Liver (tissue), 9 donors: Measurements from ENCODE around the gene DAD1. TPM values are rescaled to one million over a fixed set of nuclear protein-coding genes. Genes with fewer than 3 reads are reported as not detected.

Experiments
- DNase-seq: peaks from one replicate; pipeline ENCODE4 v3.0.0-alpha.2; 2017; ENCODE audit warnings: low spot score
- H3K27ac ChIP-seq, 2 donors: one replicate each; pipeline ENCODE4 v1.7.0; 2013; ENCODE audit warnings: inconsistent platforms in 2 of 2, low read length in 2 of 2, control low read depth in 1 of 2, low read depth in 1 of 2, mild to moderate bottlenecking in 1 of 2
- H3K27me3 ChIP-seq, 4 donors: one replicate each; pipeline versions ENCODE4 v1.6.1 to v1.7.0; 2013; ENCODE audit warnings: low read length in 3 of 4, inconsistent platforms in 1 of 4, mild to moderate bottlenecking in 1 of 4, moderate library complexity in 1 of 4; ENCODE audit not compliant: control insufficient read depth in 4 of 4, insufficient read depth in 4 of 4
- H3K36me3 ChIP-seq, 4 donors: one replicate each; pipeline versions ENCODE4 v1.6.1 to v1.7.0; 2013; ENCODE audit warnings: low read length in 3 of 4, mild to moderate bottlenecking in 3 of 4, low read depth in 1 of 4, moderate library complexity in 1 of 4; ENCODE audit not compliant: control insufficient read depth in 4 of 4, insufficient read depth in 3 of 4
- H3K4me1 ChIP-seq, 4 donors: one replicate each; pipeline versions ENCODE4 v1.6.1 to v1.7.0; 2013; ENCODE audit warnings: low read length in 3 of 4, mild to moderate bottlenecking in 3 of 4, moderate library complexity in 1 of 4; ENCODE audit not compliant: control insufficient read depth in 4 of 4, insufficient read depth in 4 of 4
- H3K4me3 ChIP-seq, 3 donors: one replicate each; pipeline versions ENCODE4 v1.6.1 to v1.7.0; 2013; ENCODE audit warnings: low read length in 3 of 3, control low read depth in 1 of 3, low read depth in 1 of 3, mild to moderate bottlenecking in 1 of 3
- H3K9ac ChIP-seq, 2 donors: one replicate each; pipeline ENCODE4 v1.7.0; 2013; ENCODE audit warnings: low read length in 2 of 2, mild to moderate bottlenecking in 2 of 2, moderate library complexity in 2 of 2, control low read depth in 1 of 2, low read depth in 1 of 2
- H3K9me3 ChIP-seq, 4 donors: one replicate each; pipeline versions ENCODE4 v1.6.1 to v1.7.0; 2013; ENCODE audit warnings: low read length in 3 of 4; ENCODE audit not compliant: control insufficient read depth in 4 of 4
- CTCF ChIP-seq: fragments of 150-350 bp; IDR thresholded peaks from 2 replicates; pipeline ENCODE4 v1.5.1; 2017; ENCODE audit warnings: improper control_type of control experiment, low read depth, low read length; ENCODE audit not compliant: missing input control
- EGR1 ChIP-seq, 2 donors: IDR thresholded peaks; 2 replicates each; pipeline ENCODE4 v1.6.1; 2016 to 2018; ENCODE audit warnings: antibody characterized with exemption in 2 of 2, low read depth in 2 of 2
- FOXA1 ChIP-seq: IDR thresholded peaks from 2 replicates; pipeline ENCODE4 v1.6.1; 2016; ENCODE audit warnings: antibody characterized with exemption
- FOXA2 ChIP-seq: IDR thresholded peaks from 2 replicates; pipeline ENCODE4 v1.6.1; 2016; ENCODE audit warnings: antibody characterized with exemption
- GABPA ChIP-seq, 2 donors: IDR thresholded peaks in 1 of 2; conservative IDR thresholded peaks in 1 of 2; 2 replicates each; pipeline ENCODE4 v1.6.1; 2016; ENCODE audit warnings: antibody characterized with exemption in 2 of 2, mild to moderate bottlenecking in 1 of 2, moderate library complexity in 1 of 2
- HNF4A ChIP-seq, 2 donors: conservative IDR thresholded peaks; 2 replicates each; pipeline ENCODE4 v1.6.1; 2016; ENCODE audit warnings: antibody characterized with exemption in 2 of 2, mild to moderate bottlenecking in 2 of 2
- HNF4G ChIP-seq: IDR thresholded peaks from 2 replicates; pipeline ENCODE4 v1.6.1; 2016; ENCODE audit warnings: antibody characterized with exemption
- JUND ChIP-seq, 2 donors: IDR thresholded peaks; 2 replicates each; pipeline ENCODE4 v1.6.1; 2016; ENCODE audit warnings: antibody characterized with exemption in 2 of 2
- NR2F2 ChIP-seq: IDR thresholded peaks from 2 replicates; pipeline ENCODE4 v1.6.1; 2016; ENCODE audit warnings: antibody characterized with exemption
- RAD21 ChIP-seq, 2 donors: IDR thresholded peaks; 2 replicates each; pipeline ENCODE4 v1.6.1; 2016; ENCODE audit warnings: antibody characterized with exemption in 2 of 2, mild to moderate bottlenecking in 2 of 2
- RXRA ChIP-seq, 2 donors: IDR thresholded peaks; 2 replicates each; pipeline ENCODE4 v1.6.1; 2017 to 2018; ENCODE audit warnings: antibody characterized with exemption in 2 of 2, mild to moderate bottlenecking in 1 of 2
- SP1 ChIP-seq: IDR thresholded peaks from 2 replicates; pipeline ENCODE4 v1.6.1; 2018; ENCODE audit warnings: antibody characterized with exemption, mild to moderate bottlenecking
- TAF1 ChIP-seq: conservative IDR thresholded peaks from 2 replicates; pipeline ENCODE4 v1.6.1; 2016; ENCODE audit warnings: antibody characterized with exemption, mild to moderate bottlenecking
- YY1 ChIP-seq: IDR thresholded peaks from 2 replicates; pipeline ENCODE4 v1.6.1; 2016; ENCODE audit warnings: antibody characterized with exemption, mild to moderate bottlenecking
- ZBTB33 ChIP-seq: IDR thresholded peaks from 2 replicates; pipeline ENCODE4 v1.6.1; 2016; ENCODE audit warnings: antibody characterized with exemption
- WGBS: extraction: QIAGEN DNeasy Blood & Tissue Kit; methylation state at CpG from one replicate; pipeline ENCODE4 v1.1.7; 2013; 5-methylcytosine and 5-hydroxymethylcytosine counted together
- polyA plus RNA-seq, 2 donors: library from polyadenylated mRNA; stranded (reverse) in 1 of 2; unstranded in 1 of 2; fragments of 200-250 nt in 1 of 2; fragments of >200 nt in 1 of 2; fragmentation: Nextera tagmentation in 1 of 2; extraction: Ambion mirVana in 1 of 2; gene quantifications; one replicate each; pipeline versions ENCODE4 v1.2.1 to v1.2.3, GENCODE V29; 2013 to 2015
- total RNA-seq, 2 donors: library from RNA; depleted of rRNA; stranded (reverse); fragments of >200 nt; gene quantifications; one replicate each; pipeline ENCODE4 v1.2.3, GENCODE V29; 2014
- TF ChIP-seq, protein P1 (sequence below): IDR thresholded peaks from 2 replicates; pipeline ENCODE4 v1.6.1; 2016; ENCODE audit warnings: antibody characterized with exemption, mild to moderate bottlenecking
- TF ChIP-seq, protein P2 (sequence below): IDR thresholded peaks from 2 replicates; pipeline ENCODE4 v1.6.1; 2016; ENCODE audit warnings: antibody characterized with exemption
- TF ChIP-seq, protein P3 (sequence below): IDR thresholded peaks from 2 replicates; pipeline ENCODE4 v1.6.1; 2016; ENCODE audit warnings: antibody characterized with exemption
- donor health status: healthy.
- donor health status: healthy.
- donor health status: healthy.
- donor health status: healthy.
- donor health status: healthy.

Gene DAD1
- total and polyA plus RNA-seq, 4 donors = 142 to 254 (median 205) TPM

DNA sequence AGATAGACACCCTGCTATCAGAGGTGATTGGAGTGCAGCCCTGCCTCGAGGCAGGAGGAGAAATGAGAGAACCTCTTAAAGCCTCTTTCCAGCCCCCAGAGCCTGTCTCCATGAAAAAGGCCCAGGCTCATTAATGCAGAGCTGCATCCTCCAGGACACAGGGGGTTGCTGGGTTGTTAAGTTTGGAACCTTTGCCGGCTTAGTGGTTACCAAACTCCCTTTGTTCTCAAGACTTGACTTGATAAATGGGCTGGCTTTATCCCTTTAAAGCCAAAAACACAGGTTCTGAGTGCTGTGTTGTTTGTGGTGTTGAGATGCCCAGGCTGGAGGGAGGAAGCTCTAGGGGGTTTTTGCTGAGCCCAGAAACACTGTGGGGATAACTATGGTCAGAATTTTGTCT, 71.0 kb downstream of the DAD1 start:
- WGBS = 68% methylated on average over 2 of the region's 2 CpGs
- no peaks in the 10 kb centered on the region for H3K9me3 ChIP-seq
- no peaks in the 10 kb centered on the region for H3K36me3 ChIP-seq
- no peak for DNase-seq
- TF ChIP-seq JUND (IDR thresholded peaks at IDR 0.05) (no peak), HNF4A (conservative IDR thresholded peaks at IDR 0.05) (no peak), SP1 (no peak), GABPA (IDR thresholded peaks at IDR 0.05 in 1 of 2, conservative IDR thresholded peaks at IDR 0.05 in 1 of 2) (no peak)
- no peaks in the 10 kb centered on the region for H3K27me3 ChIP-seq
- H3K9ac ChIP-seq = no peak overlapping the region
- peaks cover 2 to 17% (median 6%) of the 10 kb centered on the region in 4 donors for H3K4me1 ChIP-seq
- no peak overlapping the region for H3K4me3 ChIP-seq
- no peak overlapping the region for H3K27ac ChIP-seq

DNA sequence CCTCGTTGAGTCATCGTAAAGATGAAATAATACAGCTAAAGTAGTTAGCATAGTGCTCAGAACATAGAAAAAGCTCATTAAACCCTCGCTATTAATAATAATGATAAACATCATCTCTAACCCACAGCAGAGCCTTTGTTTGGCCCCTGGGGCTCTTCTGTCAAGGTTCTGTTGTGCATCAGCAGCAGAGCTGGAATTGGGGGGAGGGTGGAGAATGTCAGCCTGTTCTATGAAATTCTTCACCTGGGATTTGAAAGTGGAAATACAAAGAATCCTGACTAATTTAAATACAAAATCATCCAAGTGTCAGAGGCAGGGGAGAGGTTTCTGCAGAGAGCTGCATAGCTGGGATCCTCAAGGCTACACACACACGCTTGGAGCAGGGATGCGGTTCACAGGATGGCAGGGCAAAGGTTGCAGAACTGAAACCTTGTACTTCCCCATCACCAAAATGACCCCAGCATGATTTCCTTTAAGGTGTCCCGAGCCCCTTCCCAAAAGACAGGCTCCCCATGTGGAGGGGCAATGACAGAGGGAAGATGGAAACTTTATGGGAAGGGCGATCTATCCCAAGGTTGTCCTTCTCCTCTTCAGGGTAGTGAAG, 71.8 kb downstream of the DAD1 start:
- Histone ChIP-seq H3K27me3 (no peaks in the 10 kb centered on the region), H3K4me3 (no peak overlapping the region), H3K27ac (no peak overlapping the region), H3K36me3 (no peaks in the 10 kb centered on the region), H3K9ac (no peak overlapping the region), H3K9me3 (no peaks in the 10 kb centered on the region), H3K4me1 (peaks cover 3 to 11% (median 8%) of the 10 kb centered on the region in 4 donors)
- WGBS = 84% methylated on average over 7 of the region's 7 CpGs
- DNase-seq = no peak
- TF ChIP-seq FOXA1 (no peak), FOXA2 (no peak), NR2F2 (no peak), HNF4A (conservative IDR thresholded peaks at IDR 0.05) (no peak), RXRA (IDR thresholded peaks at IDR 0.05) (no peak), TAF1 (no peak), EGR1 (IDR thresholded peaks at IDR 0.05; ENCODE audit: low read depth in 2 of 2) (no peak), GABPA (IDR thresholded peaks at IDR 0.05 in 1 of 2, conservative IDR thresholded peaks at IDR 0.05 in 1 of 2) (no peak), SP1 (no peak), HNF4G (no peak), YY1 (no peak), RAD21 (IDR thresholded peaks at IDR 0.05) (no peak), CTCF (no peak), ZBTB33 (no peak), JUND (IDR thresholded peaks at IDR 0.05) (no peak)
- TF ChIP-seq, protein P1, sequence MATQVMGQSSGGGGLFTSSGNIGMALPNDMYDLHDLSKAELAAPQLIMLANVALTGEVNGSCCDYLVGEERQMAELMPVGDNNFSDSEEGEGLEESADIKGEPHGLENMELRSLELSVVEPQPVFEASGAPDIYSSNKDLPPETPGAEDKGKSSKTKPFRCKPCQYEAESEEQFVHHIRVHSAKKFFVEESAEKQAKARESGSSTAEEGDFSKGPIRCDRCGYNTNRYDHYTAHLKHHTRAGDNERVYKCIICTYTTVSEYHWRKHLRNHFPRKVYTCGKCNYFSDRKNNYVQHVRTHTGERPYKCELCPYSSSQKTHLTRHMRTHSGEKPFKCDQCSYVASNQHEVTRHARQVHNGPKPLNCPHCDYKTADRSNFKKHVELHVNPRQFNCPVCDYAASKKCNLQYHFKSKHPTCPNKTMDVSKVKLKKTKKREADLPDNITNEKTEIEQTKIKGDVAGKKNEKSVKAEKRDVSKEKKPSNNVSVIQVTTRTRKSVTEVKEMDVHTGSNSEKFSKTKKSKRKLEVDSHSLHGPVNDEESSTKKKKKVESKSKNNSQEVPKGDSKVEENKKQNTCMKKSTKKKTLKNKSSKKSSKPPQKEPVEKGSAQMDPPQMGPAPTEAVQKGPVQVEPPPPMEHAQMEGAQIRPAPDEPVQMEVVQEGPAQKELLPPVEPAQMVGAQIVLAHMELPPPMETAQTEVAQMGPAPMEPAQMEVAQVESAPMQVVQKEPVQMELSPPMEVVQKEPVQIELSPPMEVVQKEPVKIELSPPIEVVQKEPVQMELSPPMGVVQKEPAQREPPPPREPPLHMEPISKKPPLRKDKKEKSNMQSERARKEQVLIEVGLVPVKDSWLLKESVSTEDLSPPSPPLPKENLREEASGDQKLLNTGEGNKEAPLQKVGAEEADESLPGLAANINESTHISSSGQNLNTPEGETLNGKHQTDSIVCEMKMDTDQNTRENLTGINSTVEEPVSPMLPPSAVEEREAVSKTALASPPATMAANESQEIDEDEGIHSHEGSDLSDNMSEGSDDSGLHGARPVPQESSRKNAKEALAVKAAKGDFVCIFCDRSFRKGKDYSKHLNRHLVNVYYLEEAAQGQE = no peak
- TF ChIP-seq, protein P2, sequence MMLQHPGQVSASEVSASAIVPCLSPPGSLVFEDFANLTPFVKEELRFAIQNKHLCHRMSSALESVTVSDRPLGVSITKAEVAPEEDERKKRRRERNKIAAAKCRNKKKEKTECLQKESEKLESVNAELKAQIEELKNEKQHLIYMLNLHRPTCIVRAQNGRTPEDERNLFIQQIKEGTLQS = no peak
- TF ChIP-seq, protein P3, sequence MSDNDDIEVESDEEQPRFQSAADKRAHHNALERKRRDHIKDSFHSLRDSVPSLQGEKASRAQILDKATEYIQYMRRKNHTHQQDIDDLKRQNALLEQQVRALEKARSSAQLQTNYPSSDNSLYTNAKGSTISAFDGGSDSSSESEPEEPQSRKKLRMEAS = no peak
